Measurements from ENCODE around the gene APPL2. TPM values are rescaled to one million over a fixed set of nuclear protein-coding genes. Genes with fewer than 3 reads are reported as not detected.

APPL2 gene
- polyA plus RNA-seq, 3 donors = 6.4 to 19.8 (median 9.0) TPM

- peaks cover 1 to 4% (median 2%) of the 10 kb centered on the region in 3 donors for H3K27me3 Mint-ChIP-seq (ENCODE audit: low read depth in 3 of 3)
- no peak overlapping the region for H3K27ac Mint-ChIP-seq
- Histone ChIP-seq H3K4me3 (replicated peaks in 1 of 3; ENCODE audit: low read depth in 2 of 3, low read length in 3 of 3) (no peak overlapping the region), H3K36me3 (replicated peaks in 1 of 2; ENCODE audit: control insufficient read depth in 1 of 2, insufficient read depth in 2 of 2, low read length in 2 of 2) (peaks cover 3 to 30% of the 10 kb centered on the region in 2 donors), H3K27ac (ENCODE audit: low read depth in 1 of 2, low read length in 2 of 2) (no peak overlapping the region), H4K20me1 (ENCODE audit: insufficient read depth, low read length) (peaks cover 29% of the 10 kb centered on the region), H3K79me2 (ENCODE audit: insufficient read depth, low read length) (peaks cover 25% of the 10 kb centered on the region), H3K27me3 (ENCODE audit: control insufficient read depth in 2 of 2, insufficient read depth in 2 of 2, low read length in 2 of 2) (no peaks in the 10 kb centered on the region), H3K4me1 (ENCODE audit: control insufficient read depth in 1 of 2, insufficient read depth in 2 of 2, low read length in 2 of 2) (peaks cover 19 to 22% of the 10 kb centered on the region in 2 donors), H3K9me3 (replicated peaks in 1 of 2; ENCODE audit: control insufficient read depth in 1 of 2, insufficient read depth in 1 of 2, low read length in 2 of 2) (no peaks in the 10 kb centered on the region), H2AFZ (ENCODE audit: insufficient read depth, low read depth, low read length, poor library complexity, severe bottlenecking) (no peak overlapping the region), H3K4me2 (replicated peaks; ENCODE audit: extremely low read depth, low read length, poor library complexity, severe bottlenecking) (no peak overlapping the region), H3K9ac (ENCODE audit: insufficient read depth, low read length, poor library complexity, severe bottlenecking) (no peak overlapping the region)
- intact Hi-C loops (cut with micrococcal nuclease) = no loop called here
- H3K4me3 Mint-ChIP-seq = no peak overlapping the region
- peaks cover 33% of the 10 kb centered on the region for H3K4me1 Mint-ChIP-seq
- H3K36me3 Mint-ChIP-seq = peaks cover 23 to 27% of the 10 kb centered on the region in 2 donors
- DNase-seq = no peak
- TF ChIP-seq, protein P1, sequence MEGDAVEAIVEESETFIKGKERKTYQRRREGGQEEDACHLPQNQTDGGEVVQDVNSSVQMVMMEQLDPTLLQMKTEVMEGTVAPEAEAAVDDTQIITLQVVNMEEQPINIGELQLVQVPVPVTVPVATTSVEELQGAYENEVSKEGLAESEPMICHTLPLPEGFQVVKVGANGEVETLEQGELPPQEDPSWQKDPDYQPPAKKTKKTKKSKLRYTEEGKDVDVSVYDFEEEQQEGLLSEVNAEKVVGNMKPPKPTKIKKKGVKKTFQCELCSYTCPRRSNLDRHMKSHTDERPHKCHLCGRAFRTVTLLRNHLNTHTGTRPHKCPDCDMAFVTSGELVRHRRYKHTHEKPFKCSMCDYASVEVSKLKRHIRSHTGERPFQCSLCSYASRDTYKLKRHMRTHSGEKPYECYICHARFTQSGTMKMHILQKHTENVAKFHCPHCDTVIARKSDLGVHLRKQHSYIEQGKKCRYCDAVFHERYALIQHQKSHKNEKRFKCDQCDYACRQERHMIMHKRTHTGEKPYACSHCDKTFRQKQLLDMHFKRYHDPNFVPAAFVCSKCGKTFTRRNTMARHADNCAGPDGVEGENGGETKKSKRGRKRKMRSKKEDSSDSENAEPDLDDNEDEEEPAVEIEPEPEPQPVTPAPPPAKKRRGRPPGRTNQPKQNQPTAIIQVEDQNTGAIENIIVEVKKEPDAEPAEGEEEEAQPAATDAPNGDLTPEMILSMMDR (IDR thresholded peaks at IDR 0.05) = no peak
- WGBS (ENCODE audit: insufficient coverage) = 86% methylated on average over 1 of the region's 4 CpGs
- no peaks in the 10 kb centered on the region for H3K9me3 Mint-ChIP-seq
Measured at GRCh38 chr12:105233041-105233905, 2.7 kb downstream of the APPL2 start.

DNA sequence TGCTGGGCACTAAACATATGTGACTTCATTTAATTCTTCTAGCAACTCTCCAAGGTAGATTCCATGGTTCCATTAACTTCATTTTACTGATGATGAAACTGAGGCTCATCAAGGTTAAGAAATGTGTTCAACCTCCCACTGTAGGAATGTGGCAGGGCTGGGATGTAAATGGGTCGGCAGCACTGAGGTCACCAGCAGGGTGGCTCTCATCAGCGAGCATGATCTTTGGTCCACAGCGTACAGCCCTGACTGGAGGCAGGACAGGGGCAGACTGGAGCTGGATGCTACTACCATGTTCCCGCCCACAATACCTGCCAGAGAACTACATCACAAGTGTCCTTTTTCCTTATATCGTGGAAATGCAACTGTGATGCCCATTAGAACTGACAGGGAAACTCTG is 4.6 kb downstream of the APPL2 start:
- Mint-ChIP-seq H3K27ac (no peak overlapping the region), H3K4me1 (peaks cover 31% of the 10 kb centered on the region), H3K36me3 (peaks cover 36 to 38% of the 10 kb centered on the region in 2 donors), H3K9me3 (no peaks in the 10 kb centered on the region), H3K4me3 (no peak overlapping the region), H3K27me3 (ENCODE audit: low read depth in 3 of 3) (no peaks in the 10 kb centered on the region)
- no peak overlapping the region for H3K4me3 ChIP-seq (replicated peaks in 1 of 3; ENCODE audit: low read depth in 2 of 3, low read length in 3 of 3)
- H3K36me3 ChIP-seq (replicated peaks in 1 of 2; ENCODE audit: control insufficient read depth in 1 of 2, insufficient read depth in 2 of 2, low read length in 2 of 2) = peaks cover 13 to 42% of the 10 kb centered on the region in 2 donors
- 89% methylated on average over 5 of the region's 5 CpGs for WGBS (ENCODE audit: insufficient coverage)
- DNase-seq = no peak
- no peak overlapping the region for H3K4me2 ChIP-seq (replicated peaks; ENCODE audit: extremely low read depth, low read length, poor library complexity, severe bottlenecking)
- no peak overlapping the region for H3K27ac ChIP-seq (ENCODE audit: low read depth in 1 of 2, low read length in 2 of 2)
- H3K9ac ChIP-seq (ENCODE audit: insufficient read depth, low read length, poor library complexity, severe bottlenecking) = no peak overlapping the region
- peaks cover 25% of the 10 kb centered on the region for H3K79me2 ChIP-seq (ENCODE audit: insufficient read depth, low read length)
- peaks cover 15 to 20% of the 10 kb centered on the region in 2 donors for H3K4me1 ChIP-seq (ENCODE audit: control insufficient read depth in 1 of 2, insufficient read depth in 2 of 2, low read length in 2 of 2)
- TF ChIP-seq, protein P1 (IDR thresholded peaks at IDR 0.05) = no peak
- peaks cover 33% of the 10 kb centered on the region for H4K20me1 ChIP-seq (ENCODE audit: insufficient read depth, low read length)
- H2AFZ ChIP-seq (ENCODE audit: insufficient read depth, low read depth, low read length, poor library complexity, severe bottlenecking) = no peak overlapping the region
- H3K9me3 ChIP-seq (replicated peaks in 1 of 2; ENCODE audit: control insufficient read depth in 1 of 2, insufficient read depth in 1 of 2, low read length in 2 of 2) = no peaks in the 10 kb centered on the region
- intact Hi-C loops (cut with micrococcal nuclease) = no loop called here
- H3K27me3 ChIP-seq (ENCODE audit: control insufficient read depth in 2 of 2, insufficient read depth in 2 of 2, low read length in 2 of 2) = no peaks in the 10 kb centered on the region
